Tibial nerve (tissue), 4 donors: ENCODE results near the gene SMIM20.

ENCODE experiments used
- EP300 ChIP-seq, 2 donors: sonication (generic); formaldehyde crosslinking; IDR thresholded peaks; one replicate each; pipeline ENCODE4 v1.6.1; 2017; ENCODE audit warnings: antibody characterized with exemption in 2 of 2, mild to moderate bottlenecking in 1 of 2
- POLR2A ChIP-seq, 2 donors: fragments of 450-650 bp; IDR thresholded peaks; one replicate each; pipeline ENCODE4 v1.6.1; 2017; ENCODE audit warnings: antibody characterized with exemption in 2 of 2, mild to moderate bottlenecking in 2 of 2, moderate library complexity in 2 of 2
- TF ChIP-seq, protein P1 (sequence below), 5 experiments: fragments of 200-600 bp in 3 of 5; fragments of 450-650 bp in 2 of 5; sonication (generic) in 3 of 5; IDR thresholded peaks; one replicate each; pipeline ENCODE4 v1.5.1; 2016 to 2019; ENCODE audit warnings: antibody characterized with exemption in 5 of 5, mild to moderate bottlenecking in 3 of 5, moderate library complexity in 2 of 5

DNA sequence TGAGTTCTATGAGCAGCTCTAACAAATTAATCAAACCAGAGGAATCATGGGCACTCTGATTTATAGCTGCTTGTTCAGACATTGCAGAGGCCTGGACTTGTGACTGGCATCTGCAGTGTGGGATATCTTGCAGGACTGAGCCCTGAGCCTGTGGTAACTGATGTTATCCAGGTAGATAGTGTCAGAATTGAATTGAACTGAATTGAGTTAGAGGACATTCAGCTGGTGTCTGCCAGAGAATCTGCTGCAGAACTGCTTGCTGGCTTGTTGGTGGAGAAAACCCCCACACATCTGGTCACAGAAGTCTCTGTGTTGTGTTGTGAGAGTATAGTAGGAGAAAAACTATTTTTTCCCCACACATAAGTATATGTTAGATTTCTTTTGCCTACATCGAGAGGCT is 42.2 kb downstream of the SMIM20 start:
- TF ChIP-seq POLR2A (IDR thresholded peaks at IDR 0.05) (no peak), EP300 (IDR thresholded peaks at IDR 0.05) (no peak)
- TF ChIP-seq, protein P1, sequence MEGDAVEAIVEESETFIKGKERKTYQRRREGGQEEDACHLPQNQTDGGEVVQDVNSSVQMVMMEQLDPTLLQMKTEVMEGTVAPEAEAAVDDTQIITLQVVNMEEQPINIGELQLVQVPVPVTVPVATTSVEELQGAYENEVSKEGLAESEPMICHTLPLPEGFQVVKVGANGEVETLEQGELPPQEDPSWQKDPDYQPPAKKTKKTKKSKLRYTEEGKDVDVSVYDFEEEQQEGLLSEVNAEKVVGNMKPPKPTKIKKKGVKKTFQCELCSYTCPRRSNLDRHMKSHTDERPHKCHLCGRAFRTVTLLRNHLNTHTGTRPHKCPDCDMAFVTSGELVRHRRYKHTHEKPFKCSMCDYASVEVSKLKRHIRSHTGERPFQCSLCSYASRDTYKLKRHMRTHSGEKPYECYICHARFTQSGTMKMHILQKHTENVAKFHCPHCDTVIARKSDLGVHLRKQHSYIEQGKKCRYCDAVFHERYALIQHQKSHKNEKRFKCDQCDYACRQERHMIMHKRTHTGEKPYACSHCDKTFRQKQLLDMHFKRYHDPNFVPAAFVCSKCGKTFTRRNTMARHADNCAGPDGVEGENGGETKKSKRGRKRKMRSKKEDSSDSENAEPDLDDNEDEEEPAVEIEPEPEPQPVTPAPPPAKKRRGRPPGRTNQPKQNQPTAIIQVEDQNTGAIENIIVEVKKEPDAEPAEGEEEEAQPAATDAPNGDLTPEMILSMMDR (IDR thresholded peaks at IDR 0.05): no peak
